Measurements from ENCODE around the gene CDHR2.

GRCh38 chr5:176625966-176626875 lies 77.1 kb downstream of the CDHR2 start:
- TF ChIP-seq YY1 (IDR thresholded peaks at IDR 0.05; ENCODE audit: insufficient read depth, insufficient read length) (no peak), ZNF274 (IDR thresholded peaks at IDR 0.05; ENCODE audit: low read depth, low read length) (no peak), SUZ12 (IDR thresholded peaks at IDR 0.05; ENCODE audit: extremely low read depth, insufficient read depth, insufficient read length) (no peak)

Data from NT2/D1 (cell line).